Nephron progenitor cell (in vitro differentiated cells): ENCODE results near the gene ATG2A.

Experiments
- DNase-seq: peaks from one replicate; pipeline ENCODE4 v3.0.0; 2021
- H3K27ac Mint-ChIP-seq: 2 replicates; pipeline ENCODE4 v1.8.0; 2021; ENCODE audit warnings: mild to moderate bottlenecking, moderate library complexity, mixed read lengths
- H3K27me3 Mint-ChIP-seq: 2 replicates; pipeline ENCODE4 v1.8.0; 2021; ENCODE audit warnings: mild to moderate bottlenecking, low read depth, mixed read lengths; ENCODE audit not compliant: poor library complexity
- H3K36me3 Mint-ChIP-seq: 2 replicates; pipeline ENCODE4 v1.8.0; 2021; ENCODE audit warnings: low read depth, mixed read lengths
- H3K4me1 Mint-ChIP-seq: 2 replicates; pipeline ENCODE4 v1.8.0; 2021; ENCODE audit warnings: mixed read lengths
- H3K4me3 Mint-ChIP-seq: 2 replicates; pipeline ENCODE4 v1.8.0; 2021; ENCODE audit warnings: mild to moderate bottlenecking, moderate library complexity, mixed read lengths
- H3K9me3 Mint-ChIP-seq: 2 replicates; pipeline ENCODE4 v1.8.0; 2021; ENCODE audit warnings: mild to moderate bottlenecking, moderate library complexity, mixed read lengths
- CTCF ChIP-seq: fragments of 200-600 bp; sonication (generic); IDR thresholded peaks from 2 replicates; pipeline ENCODE4 v1.5.0; 2021; ENCODE audit warnings: antibody characterized with exemption

ATG2A gene

GRCh38 chr11:64929625-64930024, 12.6 kb upstream of the ATG2A start:
- H3K27ac Mint-ChIP-seq, result no peak overlapping the region
- TF ChIP-seq CTCF, result no peak
- H3K9me3 Mint-ChIP-seq, result no peaks in the 10 kb centered on the region
- H3K4me3 Mint-ChIP-seq, result no peak overlapping the region
- peaks cover 40% of the 10 kb centered on the region for H3K4me1 Mint-ChIP-seq
- H3K36me3 Mint-ChIP-seq, result peaks cover 15% of the 10 kb centered on the region
- DNase-seq, result no peak
- H3K27me3 Mint-ChIP-seq, result peaks cover 10% of the 10 kb centered on the region

GRCh38 chr11:64928957-64929356, 11.9 kb upstream of the ATG2A start:
- H3K36me3 Mint-ChIP-seq, result peaks cover 15% of the 10 kb centered on the region
- DNase-seq, result no peak
- H3K27me3 Mint-ChIP-seq, result peaks cover 14% of the 10 kb centered on the region
- no peak for TF ChIP-seq CTCF
- H3K4me1 Mint-ChIP-seq, result peaks cover 39% of the 10 kb centered on the region
- H3K4me3 Mint-ChIP-seq, result no peak overlapping the region
- no peaks in the 10 kb centered on the region for H3K9me3 Mint-ChIP-seq
- H3K27ac Mint-ChIP-seq, result no peak overlapping the region

GRCh38 chr11:64926689-64927088, 9.7 kb upstream of the ATG2A start:
- Mint-ChIP-seq H3K9me3 (no peaks in the 10 kb centered on the region), H3K4me1 (peaks cover 28% of the 10 kb centered on the region), H3K27me3 (peaks cover 14% of the 10 kb centered on the region), H3K36me3 (peaks cover 15% of the 10 kb centered on the region), H3K4me3 (no peak overlapping the region), H3K27ac (no peak overlapping the region)
- no peak for TF ChIP-seq CTCF
- no peak for DNase-seq

- peaks cover 35% of the 10 kb centered on the region for H3K4me1 Mint-ChIP-seq
- H3K27ac Mint-ChIP-seq, result no peak overlapping the region
- H3K9me3 Mint-ChIP-seq, result no peaks in the 10 kb centered on the region
- peaks cover 14% of the 10 kb centered on the region for H3K27me3 Mint-ChIP-seq
- TF ChIP-seq CTCF, result no peak
- peaks cover 12% of the 10 kb centered on the region for H3K36me3 Mint-ChIP-seq
- peak overlapping the region; percentile 95 for H3K4me3 Mint-ChIP-seq
- DNase-seq, result no peak
Measured at GRCh38 chr11:64925536-64926436, 8.8 kb upstream of the ATG2A start.

- no peaks in the 10 kb centered on the region for H3K9me3 Mint-ChIP-seq
- DNase-seq, result no peak
- H3K27ac Mint-ChIP-seq, result no peak overlapping the region
- peak overlapping the region; percentile 95 for H3K4me3 Mint-ChIP-seq
- H3K27me3 Mint-ChIP-seq, result peaks cover 14% of the 10 kb centered on the region
- H3K36me3 Mint-ChIP-seq, result peaks cover 4% of the 10 kb centered on the region
- TF ChIP-seq CTCF, result no peak
- peaks cover 42% of the 10 kb centered on the region for H3K4me1 Mint-ChIP-seq
Measured at GRCh38 chr11:64924910-64925284, 7.9 kb upstream of the ATG2A start.
